ENCODE measurements around the gene GJC2.

The GJC2 gene

DNA sequence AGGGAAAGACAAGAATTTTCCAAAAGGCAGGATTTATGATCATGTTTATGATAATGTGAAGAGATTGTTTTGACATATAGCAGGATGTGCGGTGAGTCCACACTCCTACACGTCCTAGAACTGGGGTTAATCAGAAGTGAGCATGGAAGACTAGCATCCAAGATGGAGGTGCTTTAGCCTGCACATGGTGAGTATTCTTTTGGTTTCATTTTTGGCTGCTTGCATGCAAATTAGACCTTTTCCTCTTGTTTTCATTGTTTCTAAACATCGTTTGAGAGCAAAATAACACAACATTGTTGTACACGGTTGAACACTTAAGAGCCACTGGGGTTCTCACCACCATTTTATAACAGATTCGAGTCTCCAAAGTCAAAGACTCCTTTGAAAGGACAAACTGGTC lies 24.5 kb upstream of the GJC2 start:
- TF ChIP-seq, protein P1, sequence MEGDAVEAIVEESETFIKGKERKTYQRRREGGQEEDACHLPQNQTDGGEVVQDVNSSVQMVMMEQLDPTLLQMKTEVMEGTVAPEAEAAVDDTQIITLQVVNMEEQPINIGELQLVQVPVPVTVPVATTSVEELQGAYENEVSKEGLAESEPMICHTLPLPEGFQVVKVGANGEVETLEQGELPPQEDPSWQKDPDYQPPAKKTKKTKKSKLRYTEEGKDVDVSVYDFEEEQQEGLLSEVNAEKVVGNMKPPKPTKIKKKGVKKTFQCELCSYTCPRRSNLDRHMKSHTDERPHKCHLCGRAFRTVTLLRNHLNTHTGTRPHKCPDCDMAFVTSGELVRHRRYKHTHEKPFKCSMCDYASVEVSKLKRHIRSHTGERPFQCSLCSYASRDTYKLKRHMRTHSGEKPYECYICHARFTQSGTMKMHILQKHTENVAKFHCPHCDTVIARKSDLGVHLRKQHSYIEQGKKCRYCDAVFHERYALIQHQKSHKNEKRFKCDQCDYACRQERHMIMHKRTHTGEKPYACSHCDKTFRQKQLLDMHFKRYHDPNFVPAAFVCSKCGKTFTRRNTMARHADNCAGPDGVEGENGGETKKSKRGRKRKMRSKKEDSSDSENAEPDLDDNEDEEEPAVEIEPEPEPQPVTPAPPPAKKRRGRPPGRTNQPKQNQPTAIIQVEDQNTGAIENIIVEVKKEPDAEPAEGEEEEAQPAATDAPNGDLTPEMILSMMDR (IDR thresholded peaks at IDR 0.05) = no peak
- no peak for DNase-seq (ENCODE audit: low spot score)
- Histone ChIP-seq H3K27ac (no peak overlapping the region), H3K4me3 (no peak overlapping the region)

DNA sequence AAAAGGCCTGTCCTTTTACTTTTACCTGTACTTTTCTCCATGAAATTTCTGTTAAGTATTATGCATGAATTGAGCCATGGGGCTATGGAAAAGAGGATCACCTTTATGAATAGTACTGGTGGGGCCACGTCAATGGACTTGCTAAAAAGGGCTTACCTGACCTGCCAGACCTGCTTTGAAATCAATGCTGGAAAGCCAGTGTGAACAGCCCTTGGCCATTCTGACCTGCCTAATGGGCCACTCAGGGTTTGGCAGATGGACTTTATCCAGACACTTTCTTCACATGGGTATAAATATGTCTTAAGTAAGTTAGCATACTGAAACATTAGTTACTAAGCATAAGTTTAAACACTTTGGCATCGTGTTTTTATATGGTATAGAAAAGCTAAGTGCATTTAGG lies 18.0 kb upstream of the GJC2 start:
- DNase-seq (ENCODE audit: low spot score) = no peak
- TF ChIP-seq, protein P1 (IDR thresholded peaks at IDR 0.05) = no peak
- Histone ChIP-seq H3K4me3 (no peak overlapping the region), H3K27ac (no peak overlapping the region)

- Histone ChIP-seq H3K27ac (no peak overlapping the region), H3K4me3 (no peak overlapping the region)
- DNase-seq (ENCODE audit: low spot score) = no peak
- TF ChIP-seq, protein P1 (IDR thresholded peaks at IDR 0.05) = no peak
Observed at GRCh38 chr1:228134591-228134990, 15.1 kb upstream of the GJC2 start.

- Histone ChIP-seq H3K27ac (no peak overlapping the region), H3K4me3 (no peak overlapping the region)
- DNase-seq (ENCODE audit: low spot score) = no peak
- TF ChIP-seq, protein P1 (IDR thresholded peaks at IDR 0.05) = no peak
Observed at GRCh38 chr1:228136901-228137300, 12.8 kb upstream of the GJC2 start.

- peak overlapping the region; percentile 99 for H3K4me3 ChIP-seq
- TF ChIP-seq, protein P1 (IDR thresholded peaks at IDR 0.05) = no peak
- no peak for DNase-seq (ENCODE audit: low spot score)
- H3K27ac ChIP-seq = peak overlapping the region; percentile 98 to 99
Observed at GRCh38 chr1:228139406-228139930, 10.3 kb upstream of the GJC2 start.

GRCh38 chr1:228139931-228140723 lies 9.6 kb upstream of the GJC2 start, which contains the start of gene GUK1:
GUK1 (plus strand) TSS chr1:228140279; CDS start chr1:228140303, 24 bp downstream.
- DNase-seq (ENCODE audit: low spot score) = peak; percentile 100
- Histone ChIP-seq H3K27ac (peak within 1 kb of the TSS; percentile 98 to 99), H3K4me3 (peak within 1 kb of the TSS; percentile 99)
- TF ChIP-seq, protein P1 (IDR thresholded peaks at IDR 0.05) = no peak
